T-cell (primary cell): Measurements from ENCODE around the gene TIPIN. TPM values are rescaled to one million over a fixed set of nuclear protein-coding genes. Genes with fewer than 3 reads are reported as not detected.

Experiments
- ATAC-seq, 4 experiments: fragments of 200-7000 bp in 3 of 4; fragments of 150-1000 bp in 1 of 4; cut with Tn5 transposase; replicated peaks in 1 of 4; 1 replicate in 3 of 4; 2 replicates in 1 of 4; pipeline ENCODE4 v1.10.0; 2021; ENCODE audit warnings: moderate library complexity in 3 of 4, mild to moderate bottlenecking in 2 of 4, moderate number of reproducible peaks in 1 of 4
- CTCF ChIA-PET, 2 donors: fragments of 300-600 bp; sonication (Branson Sonifier 250); formaldehyde crosslinking; loops; one replicate each; lab custom pipeline; 2022; ENCODE audit warnings: antibody characterized with exemption in 2 of 2; lab: Charles Lee
- POLR2A ChIA-PET, 2 donors: fragments of 300-600 bp; sonication (Branson Sonifier 250); formaldehyde crosslinking; loops; one replicate each; lab custom pipeline; 2022; ENCODE audit warnings: antibody characterized with exemption in 2 of 2; lab: Charles Lee
- DNase-seq, 35 experiments: peaks; one replicate each; pipeline versions ENCODE4 v3.0.0 to v3.0.0-alpha.2; 2013 to 2023
- H3K27ac ChIP-seq: one replicate; pipeline ENCODE4 v1.5.1; 2013; ENCODE audit warnings: low read length
- H3K27me3 ChIP-seq, 2 experiments: replicated peaks in 1 of 2; 1 replicate in 1 of 2; 2 replicates in 1 of 2; pipeline versions ENCODE4 v1.6.1 to v1.7.0; 2013; ENCODE audit warnings: low read length in 1 of 2, mixed read lengths in 1 of 2; ENCODE audit not compliant: control insufficient read depth in 2 of 2, insufficient read depth in 2 of 2; ENCODE audit errors: extremely low read depth in 1 of 2
- H3K36me3 ChIP-seq, 2 donors: 1 replicate in 1 of 2; 2 replicates in 1 of 2; pipeline versions ENCODE4 v1.6.1 to v1.7.0; 2013; ENCODE audit warnings: low read length in 1 of 2; ENCODE audit not compliant: control insufficient read depth in 2 of 2, insufficient read depth in 1 of 2; ENCODE audit errors: extremely low read depth in 1 of 2
- H3K4me1 ChIP-seq, 2 experiments: 1 replicate in 1 of 2; 2 replicates in 1 of 2; pipeline versions ENCODE4 v1.6.1 to v1.7.0; 2013; ENCODE audit warnings: low read length in 2 of 2, mixed read lengths in 1 of 2; ENCODE audit not compliant: insufficient read depth in 2 of 2, control insufficient read depth in 1 of 2; ENCODE audit errors: extremely low read depth in 1 of 2
- H3K4me3 ChIP-seq, 2 donors: 1 replicate in 1 of 2; 2 replicates in 1 of 2; pipeline versions ENCODE4 v1.5.1 to v1.7.0; 2013; ENCODE audit warnings: mild to moderate bottlenecking in 2 of 2, low read length in 1 of 2, moderate library complexity in 1 of 2; ENCODE audit not compliant: control insufficient read depth in 1 of 2; ENCODE audit errors: extremely low read depth in 1 of 2
- H3K9me3 ChIP-seq: 2 replicates; pipeline ENCODE4 v1.7.0; 2013
- H3K27ac Mint-ChIP-seq, 2 donors: one replicate each; pipeline ENCODE4 v1.8.0; 2020 to 2021; ENCODE audit warnings: mild to moderate bottlenecking in 2 of 2, mixed read lengths in 2 of 2
- H3K27me3 Mint-ChIP-seq, 2 donors: one replicate each; pipeline ENCODE4 v1.8.0; 2021 to 2022; ENCODE audit warnings: mixed read lengths in 2 of 2
- H3K36me3 Mint-ChIP-seq: one replicate; pipeline ENCODE4 v1.8.0; 2021; ENCODE audit warnings: mixed read lengths
- H3K4me1 Mint-ChIP-seq, 3 donors: one replicate each; pipeline ENCODE4 v1.8.0; 2020 to 2022; ENCODE audit warnings: mixed read lengths in 3 of 3, mild to moderate bottlenecking in 1 of 3
- H3K4me3 Mint-ChIP-seq, 3 donors: one replicate each; pipeline ENCODE4 v1.8.0; 2020 to 2022; ENCODE audit warnings: mild to moderate bottlenecking in 3 of 3, mixed read lengths in 3 of 3, moderate library complexity in 3 of 3
- H3K9me3 Mint-ChIP-seq, 3 donors: one replicate each; pipeline ENCODE4 v1.8.0; 2020 to 2022; ENCODE audit warnings: mixed read lengths in 3 of 3
- WGBS: methylation state at CpG from one replicate; pipeline ENCODE4 v1.1.5; 2013; ENCODE audit warnings: missing lambda C conversion rate; ENCODE audit not compliant: insufficient coverage; 5-methylcytosine and 5-hydroxymethylcytosine counted together
- total RNA-seq, 35 experiments: library from RNA in 6 of 35; stranded (reverse) in 6 of 35; fragments of 120-200 nt in 1 of 35; gene quantifications; one replicate each; pipeline versions ENCODE4 v1.2.1 to v1.2.4 and lab custom pipeline; 2013 to 2026

Gene TIPIN
- total RNA-seq, 5 donors from 2014 or later (not counting 1 experiment from before 2014, with no cell fraction given): 3.6 to 8.4 (median 6.6) TPM

- no peaks in the 10 kb centered on the region for H3K9me3 ChIP-seq
- peak overlapping the region in 1 of 2 donors; percentile 66 for H3K27ac Mint-ChIP-seq
- H3K27ac ChIP-seq: no peak overlapping the region
- WGBS: 69% methylated on average over 2 of the region's 5 CpGs
- H3K4me1 Mint-ChIP-seq: peaks cover 82 to 85% (median 82%) of the 10 kb centered on the region in 3 donors
- no peaks in the 10 kb centered on the region for H3K27me3 ChIP-seq
- no peaks in the 10 kb centered on the region for H3K27me3 Mint-ChIP-seq
- peak overlapping the region in 1 of 3 donors; percentile 19 for H3K4me3 Mint-ChIP-seq
- ChIA-PET CTCF (interaction anchor here (0.8 to 2.6 kb wide), 5 partner anchors 11 to 95 kb away, joined by 4 to 15 read pairs (median 5); partner anchors contain the start of gene MAP2K1 (in 1 of the 2)), POLR2A (interaction anchor here (0.6 to 0.8 kb wide), 3 partner anchors 24 to 81 kb away, joined by 3 read pairs; no protein-coding TSS in a partner anchor)
- ATAC-seq: no peak
- peaks cover 0 to 7% of the 10 kb centered on the region in 2 donors for H3K36me3 ChIP-seq
- H3K9me3 Mint-ChIP-seq: no peaks in the 10 kb centered on the region
- H3K4me1 ChIP-seq: peaks cover 45 to 75% of the 10 kb centered on the region in 2 experiments
- no peak overlapping the region for H3K4me3 ChIP-seq
- DNase-seq: no peak
- H3K36me3 Mint-ChIP-seq: peaks cover 10% of the 10 kb centered on the region
Measured at GRCh38 chr15:66403323-66403722, 46.8 kb upstream of the TIPIN start.

- no peaks in the 10 kb centered on the region for H3K27me3 Mint-ChIP-seq
- DNase-seq (no peak), ATAC-seq (no peak)
- H3K36me3 ChIP-seq: peaks cover 0 to 7% of the 10 kb centered on the region in 2 donors
- H3K36me3 Mint-ChIP-seq: peaks cover 10% of the 10 kb centered on the region
- 95% methylated on average over 2 of the region's 3 CpGs for WGBS
- no peak overlapping the region for H3K4me3 ChIP-seq
- H3K4me1 Mint-ChIP-seq: peaks cover 82 to 83% (median 82%) of the 10 kb centered on the region in 3 donors
- no peaks in the 10 kb centered on the region for H3K9me3 ChIP-seq
- no peaks in the 10 kb centered on the region for H3K9me3 Mint-ChIP-seq
- H3K4me1 ChIP-seq: peaks cover 46 to 70% of the 10 kb centered on the region in 2 experiments
- peak overlapping the region in 1 of 3 donors; percentile 78 for H3K4me3 Mint-ChIP-seq
- ChIA-PET CTCF (interaction anchor here (0.8 to 2.6 kb wide), 5 partner anchors 11 to 96 kb away, joined by 4 to 15 read pairs (median 5); partner anchors contain the start of gene MAP2K1 (in 1 of the 2)), POLR2A (interaction anchor here (0.6 to 0.8 kb wide), 3 partner anchors 25 to 81 kb away, joined by 3 read pairs; no protein-coding TSS in a partner anchor)
- no peaks in the 10 kb centered on the region for H3K27me3 ChIP-seq
- H3K27ac Mint-ChIP-seq: peak overlapping the region; percentile 73 to 84
- H3K27ac ChIP-seq: no peak overlapping the region
Measured at GRCh38 chr15:66402761-66403284, 46.3 kb upstream of the TIPIN start.

GRCh38 chr15:66401130-66402021 is 44.9 kb upstream of the TIPIN start:
- H3K4me1 Mint-ChIP-seq: peaks cover 77 to 78% (median 77%) of the 10 kb centered on the region in 3 donors
- H3K27ac Mint-ChIP-seq: peak overlapping the region; percentile 83 to 84
- Histone ChIP-seq H3K27me3 (no peaks in the 10 kb centered on the region), H3K4me3 (peak overlapping the region; percentile 13 to 51), H3K36me3 (peaks cover 0 to 7% of the 10 kb centered on the region in 2 donors), H3K9me3 (no peaks in the 10 kb centered on the region), H3K4me1 (peaks cover 40 to 62% of the 10 kb centered on the region in 2 experiments), H3K27ac (peak overlapping the region; percentile 4)
- no peaks in the 10 kb centered on the region for H3K9me3 Mint-ChIP-seq
- ATAC-seq: peak; percentile 68 to 84 (median 74)
- WGBS: 36% methylated on average over 3 of the region's 8 CpGs
- CTCF ChIA-PET: interaction anchor here (0.6 to 1.2 kb wide), 2 partner anchors 98 to 348 kb away, joined by 3 to 6 read pairs; no protein-coding TSS in a partner anchor
- peak overlapping the region; percentile 42 to 78 (median 67) for H3K4me3 Mint-ChIP-seq
- POLR2A ChIA-PET: no interaction called here
- no peaks in the 10 kb centered on the region for H3K27me3 Mint-ChIP-seq
- H3K36me3 Mint-ChIP-seq: peaks cover 15% of the 10 kb centered on the region
- peak in 5 of 35 experiments; percentile 5 to 36 (median 15) for DNase-seq

DNA sequence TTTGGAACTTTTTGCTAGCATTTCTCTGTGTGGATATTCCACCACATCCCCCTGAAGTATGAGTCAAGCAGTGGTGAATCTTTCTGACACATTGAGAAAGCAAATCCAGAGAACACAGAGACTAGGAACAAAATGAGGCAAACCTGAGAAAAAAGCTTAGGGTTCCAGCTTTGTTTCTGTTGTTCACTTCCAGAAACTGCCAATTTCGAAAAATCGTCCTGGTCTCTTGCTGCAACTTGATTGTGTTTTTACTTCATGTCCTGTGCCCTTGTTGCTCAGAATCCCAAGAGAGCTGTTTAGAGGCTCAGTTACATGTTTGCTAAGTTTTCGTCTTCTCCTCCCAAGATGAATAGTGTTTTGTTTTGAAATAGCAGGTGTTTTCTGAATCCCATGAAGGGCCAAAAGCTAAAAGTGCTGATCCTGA is 43.9 kb upstream of the TIPIN start:
- H3K4me3 Mint-ChIP-seq: peak overlapping the region in 1 of 3 donors; percentile 22
- ATAC-seq: no peak

DNA sequence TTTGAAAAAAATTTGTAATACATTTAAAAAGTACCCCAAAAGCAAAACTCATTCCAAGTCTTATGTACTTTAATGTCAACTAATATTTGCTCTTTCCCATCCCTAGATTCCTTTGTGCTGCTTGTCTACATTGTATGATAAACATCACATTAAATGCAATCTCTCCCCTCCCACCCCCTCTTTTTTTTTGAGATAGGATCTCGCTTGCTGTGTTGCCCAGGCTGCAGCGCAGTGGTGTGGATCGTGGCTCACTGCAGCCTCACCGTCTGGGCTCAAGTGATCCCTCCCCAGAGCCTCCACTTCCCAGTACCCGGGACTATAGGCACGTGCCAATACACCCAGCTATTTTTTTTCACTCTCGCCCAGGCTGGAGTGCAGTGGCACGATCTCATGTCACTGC is 42.8 kb upstream of the TIPIN start:
- no peaks in the 10 kb centered on the region for H3K27me3 ChIP-seq
- H3K27ac ChIP-seq: no peak overlapping the region
- ChIA-PET POLR2A (no interaction called here), CTCF (no interaction called here)
- peaks cover 51 to 52% of the 10 kb centered on the region in 2 experiments for H3K4me1 ChIP-seq
- peaks cover 15% of the 10 kb centered on the region for H3K36me3 Mint-ChIP-seq
- no peak overlapping the region for H3K4me3 ChIP-seq
- no peak overlapping the region for H3K4me3 Mint-ChIP-seq
- no peaks in the 10 kb centered on the region for H3K9me3 Mint-ChIP-seq
- DNase-seq: no peak
- no peaks in the 10 kb centered on the region for H3K27me3 Mint-ChIP-seq
- WGBS: 89% methylated on average over 5 of the region's 8 CpGs
- peaks cover 79 to 82% (median 81%) of the 10 kb centered on the region in 3 donors for H3K4me1 Mint-ChIP-seq
- no peak for ATAC-seq
- no peak overlapping the region for H3K27ac Mint-ChIP-seq
- H3K9me3 ChIP-seq: no peaks in the 10 kb centered on the region
- H3K36me3 ChIP-seq: peaks cover 0 to 7% of the 10 kb centered on the region in 2 donors

More for the DNA sequence above, 43.9 kb upstream of the TIPIN start:
- DNase-seq: no peak
- peaks cover 0 to 7% of the 10 kb centered on the region in 2 donors for H3K36me3 ChIP-seq
- H3K4me3 ChIP-seq: no peak overlapping the region
- CTCF ChIA-PET: no interaction called here
- H3K9me3 ChIP-seq: no peaks in the 10 kb centered on the region
- Mint-ChIP-seq H3K9me3 (no peaks in the 10 kb centered on the region), H3K27ac (peak overlapping the region in 1 of 2 donors; percentile 0), H3K4me1 (peaks cover 77 to 79% (median 78%) of the 10 kb centered on the region in 3 donors), H3K27me3 (no peaks in the 10 kb centered on the region), H3K36me3 (peaks cover 15% of the 10 kb centered on the region)
- H3K4me1 ChIP-seq: peaks cover 50 to 51% of the 10 kb centered on the region in 2 experiments
- POLR2A ChIA-PET: no interaction called here
- WGBS: 100% methylated on average over 2 of the region's 3 CpGs
- H3K27ac ChIP-seq: no peak overlapping the region
- H3K27me3 ChIP-seq: no peaks in the 10 kb centered on the region

DNA sequence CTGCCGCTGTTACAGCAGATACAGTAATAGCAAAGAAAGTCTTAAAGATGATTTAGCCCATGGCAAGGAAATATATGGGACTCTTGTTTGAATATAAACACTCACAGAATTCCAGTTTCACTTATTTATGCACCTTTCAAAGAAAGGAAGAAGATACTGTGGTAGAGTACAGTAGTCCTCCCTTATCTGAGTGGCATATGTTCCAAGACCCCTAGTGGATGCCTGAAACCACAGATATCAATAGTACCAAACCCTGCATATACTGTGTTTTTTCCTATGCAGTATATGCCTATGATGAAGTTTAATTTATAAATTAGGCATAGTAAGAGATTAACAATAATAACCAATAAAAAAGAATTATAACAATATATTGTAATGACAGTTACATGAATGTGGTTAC is 38.4 kb upstream of the TIPIN start:
- peaks cover 19% of the 10 kb centered on the region for H3K36me3 Mint-ChIP-seq
- WGBS: no CpG with 5 or more reads among the region's 1 CpG
- no peak for DNase-seq
- no peaks in the 10 kb centered on the region for H3K27me3 Mint-ChIP-seq
- peak overlapping the region; percentile 76 to 87 for H3K27ac Mint-ChIP-seq
- peaks cover 0 to 5% (median 0%) of the 10 kb centered on the region in 3 donors for H3K9me3 Mint-ChIP-seq
- H3K4me3 ChIP-seq: no peak overlapping the region
- H3K27me3 ChIP-seq: no peaks in the 10 kb centered on the region
- H3K4me3 Mint-ChIP-seq: peak overlapping the region in 1 of 3 donors; percentile 48
- no peak for ATAC-seq
- no peak overlapping the region for H3K27ac ChIP-seq
- H3K36me3 ChIP-seq: peaks cover 0 to 6% of the 10 kb centered on the region in 2 donors
- peaks cover 77 to 81% (median 78%) of the 10 kb centered on the region in 3 donors for H3K4me1 Mint-ChIP-seq
- CTCF ChIA-PET: no interaction called here
- POLR2A ChIA-PET: no interaction called here
- no peaks in the 10 kb centered on the region for H3K9me3 ChIP-seq
- peaks cover 37 to 67% of the 10 kb centered on the region in 2 experiments for H3K4me1 ChIP-seq
